Small intestine (tissue), 7 donors: ENCODE results near the gene PIP5K1B. TPM values are rescaled to one million over a fixed set of nuclear protein-coding genes. Genes with fewer than 3 reads are reported as not detected.

Source experiments
- DNase-seq, 2 donors: peaks; one replicate each; pipeline versions ENCODE4 v3.0.0 to v3.0.0-alpha.2; 2013
- FAIRE-seq: peaks from 2 replicates; lab custom pipeline; 2012; peaks lifted over from hg19 to GRCh38; lab: Jason Lieb, UNC
- H3K27ac ChIP-seq, 3 donors: one replicate each; pipeline ENCODE4 v1.5.1; 2013; ENCODE audit warnings: low read length in 2 of 3, mild to moderate bottlenecking in 2 of 3, control low read depth in 1 of 3, inconsistent platforms in 1 of 3, low read depth in 1 of 3, moderate library complexity in 1 of 3
- H3K27me3 ChIP-seq, 3 donors: one replicate each; pipeline ENCODE4 v1.6.1; 2013; ENCODE audit warnings: low read length in 3 of 3, inconsistent platforms in 1 of 3; ENCODE audit not compliant: control insufficient read depth in 3 of 3, insufficient read depth in 3 of 3
- H3K36me3 ChIP-seq, 3 donors: one replicate each; pipeline ENCODE4 v1.6.1; 2013; ENCODE audit warnings: low read length in 3 of 3, inconsistent platforms in 1 of 3, low read depth in 1 of 3, mild to moderate bottlenecking in 1 of 3, moderate library complexity in 1 of 3; ENCODE audit not compliant: control insufficient read depth in 3 of 3, insufficient read depth in 2 of 3
- H3K4me1 ChIP-seq, 3 donors: one replicate each; pipeline ENCODE4 v1.6.1; 2013; ENCODE audit warnings: low read length in 2 of 3, inconsistent platforms in 1 of 3, low read depth in 1 of 3, mild to moderate bottlenecking in 1 of 3, moderate library complexity in 1 of 3; ENCODE audit not compliant: control insufficient read depth in 3 of 3, insufficient read depth in 2 of 3
- H3K4me3 ChIP-seq, 3 donors: one replicate each; pipeline ENCODE4 v1.5.1; 2013; ENCODE audit warnings: low read length in 3 of 3, control low read depth in 1 of 3, inconsistent platforms in 1 of 3, low read depth in 1 of 3, mild to moderate bottlenecking in 1 of 3, moderate library complexity in 1 of 3
- H3K9me3 ChIP-seq, 2 donors: one replicate each; pipeline ENCODE4 v1.6.1; 2013; ENCODE audit warnings: low read depth in 1 of 2, low read length in 1 of 2; ENCODE audit not compliant: control insufficient read depth in 2 of 2, insufficient read depth in 1 of 2
- WGBS, 3 donors: extraction: QIAGEN DNeasy Blood & Tissue Kit; methylation state at CpG; one replicate each; pipeline ENCODE4 v1.1.7; 2013; 5-methylcytosine and 5-hydroxymethylcytosine counted together
- polyA plus RNA-seq, 4 donors: library from polyadenylated mRNA; stranded (reverse) in 3 of 4; unstranded in 1 of 4; fragments of 200-250 nt in 3 of 4; fragments of 120-200 nt in 1 of 4; gene quantifications; one replicate each; pipeline versions ENCODE4 v1.2.1 to v1.2.3, GENCODE V29; 2013
- donor health status: healthy with polysubstance abuse.
- donor health status: control.
- donor health status: control.
- donor health status: Bipolar disorder and iron deficiency.
- donor health status: healthy.

Gene PIP5K1B
- polyA plus RNA-seq, 4 donors = 28.8 to 58.0 (median 49.7) TPM

- Histone ChIP-seq H3K9me3 (no peaks in the 10 kb centered on the region), H3K27me3 (no peaks in the 10 kb centered on the region), H3K36me3 (peaks cover 0 to 25% (median 2%) of the 10 kb centered on the region in 3 donors), H3K4me3 (no peak overlapping the region), H3K27ac (peak overlapping the region in 1 of 3 donors; percentile 18), H3K4me1 (peaks cover 0 to 9% (median 0%) of the 10 kb centered on the region in 3 donors)
- DNase-seq (no peak), FAIRE-seq (no peak)
- 48 to 81% (median 61%) methylated on average over 6 of the region's 6 CpGs for WGBS, 3 donors
Measured at GRCh38 chr9:68895741-68896478, 190.9 kb downstream of the PIP5K1B start.

DNA sequence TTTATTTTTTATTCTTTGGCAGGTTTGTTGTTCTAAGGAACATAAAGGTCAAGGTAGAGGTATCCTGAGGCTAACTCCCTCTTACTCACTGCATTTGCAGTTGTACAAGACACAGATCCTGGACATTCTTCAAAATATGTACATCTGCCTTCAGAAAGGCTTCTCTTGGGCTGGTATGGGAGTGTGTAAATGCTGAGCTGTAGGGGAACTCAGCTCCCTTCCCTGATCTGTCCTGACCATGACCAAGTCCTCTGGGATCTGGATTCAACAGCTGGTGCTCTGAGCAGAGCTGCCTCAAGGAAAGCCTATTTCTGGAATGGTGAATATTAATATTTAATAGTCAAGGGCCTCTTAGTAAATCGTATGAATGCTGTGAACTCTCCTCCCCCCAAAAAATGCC, 191.4 kb downstream of the PIP5K1B start:
- Histone ChIP-seq H3K27me3 (no peaks in the 10 kb centered on the region), H3K36me3 (peaks cover 0 to 27% (median 2%) of the 10 kb centered on the region in 3 donors), H3K4me3 (no peak overlapping the region), H3K27ac (peak overlapping the region in 1 of 3 donors; percentile 18), H3K4me1 (peaks cover 0 to 9% (median 0%) of the 10 kb centered on the region in 3 donors), H3K9me3 (no peaks in the 10 kb centered on the region)
- 58 to 88% (median 79%) methylated on average over 1 of the region's 1 CpG for WGBS, 3 donors
- DNase-seq (no peak), FAIRE-seq (no peak)

DNA sequence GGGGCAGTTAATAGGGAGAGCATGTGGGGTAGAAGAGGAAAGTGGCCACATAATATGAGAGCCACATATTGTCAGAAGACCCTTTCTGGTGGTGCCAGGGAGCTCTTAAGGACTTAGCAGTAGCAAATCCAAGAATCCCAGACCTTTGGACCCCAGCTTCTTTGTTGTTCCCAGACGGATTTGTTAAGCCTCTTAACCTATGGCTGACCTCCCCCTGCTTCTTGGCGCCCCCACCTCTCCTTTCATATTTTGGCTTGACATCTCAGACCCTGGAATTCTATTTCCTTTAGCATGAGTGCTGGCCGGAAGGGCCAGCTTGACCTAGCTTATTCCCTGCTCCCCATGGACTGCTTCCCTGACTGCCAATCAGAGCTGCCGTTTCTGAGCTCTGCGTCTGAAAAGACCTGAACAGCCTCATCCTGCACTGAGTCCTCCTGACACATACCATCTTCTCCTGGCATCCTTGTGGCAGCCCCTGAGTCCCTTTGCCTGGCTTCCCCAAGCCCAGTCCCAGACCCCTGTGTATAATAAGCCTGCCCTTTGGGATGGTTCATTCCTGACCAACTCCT, 192.6 kb downstream of the PIP5K1B start:
- Histone ChIP-seq H3K4me3 (no peak overlapping the region), H3K4me1 (peaks cover 0 to 9% (median 0%) of the 10 kb centered on the region in 3 donors), H3K27me3 (no peaks in the 10 kb centered on the region), H3K9me3 (no peaks in the 10 kb centered on the region), H3K36me3 (peaks cover 0 to 27% (median 2%) of the 10 kb centered on the region in 3 donors), H3K27ac (no peak overlapping the region)
- no peak for DNase-seq
- FAIRE-seq = no peak
- WGBS, 3 donors = 50 to 65% (median 64%) methylated on average over 5 of the region's 5 CpGs

DNA sequence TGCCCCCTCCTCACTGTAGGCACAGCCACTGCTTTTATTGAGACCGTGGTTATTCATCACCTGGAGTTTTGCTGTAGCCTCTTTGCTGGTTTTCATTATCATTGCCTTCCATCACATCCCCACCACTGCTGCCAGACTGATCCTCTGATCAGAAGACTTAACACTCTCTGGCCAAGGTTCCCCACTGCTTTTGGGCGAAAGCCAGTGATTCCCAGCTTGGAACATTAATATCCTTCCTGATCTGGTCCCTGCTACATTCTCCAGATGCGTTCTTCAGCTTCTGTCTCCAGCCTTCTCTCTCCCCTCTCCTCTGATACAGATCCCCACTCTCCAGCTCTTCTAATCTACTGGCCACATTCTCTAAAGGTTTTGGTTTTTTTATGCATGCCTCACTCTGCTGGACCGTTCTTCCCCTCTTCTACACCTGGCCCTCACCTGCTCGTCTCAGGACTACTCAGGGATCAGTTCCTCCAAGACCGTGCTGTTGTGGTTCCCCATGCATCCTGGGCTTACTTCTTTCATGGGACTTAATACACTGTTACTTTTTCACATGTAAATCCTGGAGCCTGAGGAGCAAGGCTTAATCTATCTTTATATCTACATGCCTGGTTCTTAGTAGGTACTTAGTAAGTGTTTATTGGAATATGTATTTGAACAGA, 193.9 kb downstream of the PIP5K1B start:
- Histone ChIP-seq H3K27me3 (no peaks in the 10 kb centered on the region), H3K4me3 (no peak overlapping the region), H3K36me3 (peaks cover 0 to 30% (median 4%) of the 10 kb centered on the region in 3 donors), H3K27ac (no peak overlapping the region), H3K4me1 (peaks cover 0 to 9% (median 0%) of the 10 kb centered on the region in 3 donors), H3K9me3 (no peaks in the 10 kb centered on the region)
- FAIRE-seq (no peak), DNase-seq (no peak)
- 77 to 90% (median 80%) methylated on average over 6 of the region's 6 CpGs for WGBS, 3 donors

DNA sequence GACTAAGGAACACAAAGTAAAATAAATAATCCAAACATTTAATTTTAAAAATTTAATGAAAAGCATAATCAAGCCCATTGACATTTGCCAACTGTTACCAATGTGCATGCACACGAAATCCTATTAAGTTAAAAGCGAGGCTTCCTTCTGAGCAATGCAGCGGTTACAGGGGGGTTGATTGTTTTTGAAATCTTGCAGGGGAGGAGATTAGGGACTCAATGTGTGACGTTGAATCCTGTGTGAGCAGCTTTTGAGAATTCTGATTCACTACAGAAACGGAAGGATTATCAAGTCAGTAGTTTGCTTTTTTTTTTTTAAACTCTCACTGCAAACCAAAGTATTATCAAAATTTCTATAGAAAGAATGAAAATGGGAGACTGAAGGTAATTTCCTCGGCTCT, 199.4 kb downstream of the PIP5K1B start:
- FAIRE-seq (no peak), DNase-seq (no peak)
- H3K9me3 ChIP-seq = no peaks in the 10 kb centered on the region
- 70 to 86% (median 75%) methylated on average over 6 of the region's 6 CpGs for WGBS, 3 donors
- H3K36me3 ChIP-seq = peaks cover 0 to 15% (median 4%) of the 10 kb centered on the region in 3 donors
- H3K4me3 ChIP-seq = no peak overlapping the region
- no peak overlapping the region for H3K27ac ChIP-seq
- H3K4me1 ChIP-seq = no peaks in the 10 kb centered on the region
- H3K27me3 ChIP-seq = no peaks in the 10 kb centered on the region

GRCh38 chr9:68905129-68905528, 200.1 kb downstream of the PIP5K1B start:
- WGBS, 3 donors = 50 to 58% (median 50%) methylated on average over 3 of the region's 3 CpGs
- no peak for DNase-seq
- FAIRE-seq = no peak
- no peak overlapping the region for H3K27ac ChIP-seq
- H3K4me1 ChIP-seq = no peaks in the 10 kb centered on the region
- H3K27me3 ChIP-seq = no peaks in the 10 kb centered on the region
- peaks cover 0 to 15% (median 4%) of the 10 kb centered on the region in 3 donors for H3K36me3 ChIP-seq
- H3K9me3 ChIP-seq = no peaks in the 10 kb centered on the region
- H3K4me3 ChIP-seq = no peak overlapping the region

DNA sequence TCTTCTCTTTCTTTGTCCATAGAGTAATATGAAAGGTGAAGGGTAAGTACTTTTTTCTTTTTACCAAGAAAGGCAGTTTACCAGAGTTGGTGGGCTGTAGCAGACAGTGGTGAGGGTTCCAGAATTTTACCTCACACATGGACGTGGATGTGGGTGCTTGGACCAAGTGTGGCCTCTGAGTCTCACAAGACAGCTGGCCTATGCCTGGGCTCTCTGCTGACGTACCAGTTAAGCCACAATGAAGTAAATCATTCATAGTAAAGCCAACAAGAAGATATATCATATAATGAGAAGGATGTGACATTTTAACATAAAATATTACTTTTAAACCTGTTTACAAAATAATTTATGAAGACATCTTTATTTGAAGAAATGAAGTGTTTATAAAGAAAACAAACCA, 202.9 kb downstream of the PIP5K1B start:
- no peaks in the 10 kb centered on the region for H3K4me1 ChIP-seq
- FAIRE-seq = no peak
- no peak overlapping the region for H3K4me3 ChIP-seq
- no peaks in the 10 kb centered on the region for H3K27me3 ChIP-seq
- no peaks in the 10 kb centered on the region for H3K9me3 ChIP-seq
- 76 to 88% (median 86%) methylated on average over 2 of the region's 2 CpGs for WGBS, 3 donors
- peaks cover 0 to 14% (median 4%) of the 10 kb centered on the region in 3 donors for H3K36me3 ChIP-seq
- H3K27ac ChIP-seq = no peak overlapping the region
- no peak for DNase-seq

DNA sequence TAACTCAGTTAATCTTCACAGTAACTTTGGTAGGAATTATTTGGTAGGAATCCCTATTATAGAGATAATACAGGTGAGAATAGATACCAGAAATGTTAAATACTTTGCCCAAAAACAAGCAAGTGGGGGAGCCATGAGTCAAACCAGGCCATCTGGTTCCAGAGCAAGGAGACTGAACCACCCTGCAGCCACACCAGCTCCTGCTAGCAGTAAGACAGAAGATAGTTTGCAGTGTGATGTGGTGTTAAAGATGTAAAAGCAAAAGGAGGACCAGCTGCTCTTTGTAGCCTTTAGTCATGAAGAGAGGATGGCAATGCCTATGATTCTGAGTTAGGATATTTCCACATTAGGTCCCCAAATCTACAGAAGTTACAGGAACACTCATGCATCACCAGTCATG, 207.5 kb downstream of the PIP5K1B start:
- FAIRE-seq = no peak
- H3K4me1 ChIP-seq = no peaks in the 10 kb centered on the region
- H3K4me3 ChIP-seq = no peak overlapping the region
- peaks cover 0 to 11% (median 2%) of the 10 kb centered on the region in 3 donors for H3K36me3 ChIP-seq
- no peaks in the 10 kb centered on the region for H3K9me3 ChIP-seq
- no peaks in the 10 kb centered on the region for H3K27me3 ChIP-seq
- no peak for DNase-seq
- no peak overlapping the region for H3K27ac ChIP-seq
